Activated naive CD8-positive, alpha-beta T cell treated with anti-CD3 and anti-CD28 coated beads, Interleukin-2, amount 10 ng/mL, durations not matched to agents 7 days and 5 days (primary cell): Measurements from ENCODE around the gene COG5. TPM values are rescaled to one million over a fixed set of nuclear protein-coding genes. Genes with fewer than 3 reads are reported as not detected.

Experiments used
- ATAC-seq: fragments of 150-1000 bp; cut with Tn5 transposase; one replicate; pipeline ENCODE4 v1.10.0; 2021; ENCODE audit warnings: low read depth, moderate library complexity
- POLR2A ChIA-PET: fragments of 350-600 bp; sonication (Branson Sonifier 250); formaldehyde crosslinking; loops from one replicate; lab custom pipeline; 2021; ENCODE audit warnings: antibody characterized with exemption; lab: Charles Lee
- DNase-seq: peaks from one replicate; pipeline ENCODE4 v3.0.0; 2021
- H3K27ac Mint-ChIP-seq: one replicate; pipeline ENCODE4 v1.8.0; 2022; ENCODE audit warnings: mild to moderate bottlenecking, mixed read lengths
- H3K27me3 Mint-ChIP-seq: one replicate; pipeline ENCODE4 v1.8.0; 2022; ENCODE audit warnings: mild to moderate bottlenecking, moderate library complexity, mixed read lengths
- H3K36me3 Mint-ChIP-seq: one replicate; pipeline ENCODE4 v1.8.0; 2021; ENCODE audit warnings: mild to moderate bottlenecking, mixed read lengths
- H3K4me1 Mint-ChIP-seq: one replicate; pipeline ENCODE4 v1.8.0; 2021; ENCODE audit warnings: mixed read lengths
- H3K4me3 Mint-ChIP-seq: one replicate; pipeline ENCODE4 v1.8.0; 2022; ENCODE audit warnings: mild to moderate bottlenecking, moderate library complexity, mixed read lengths
- H3K9me3 Mint-ChIP-seq: one replicate; pipeline ENCODE4 v1.8.0; 2021; ENCODE audit warnings: mixed read lengths
- total RNA-seq, 2 experiments: library from RNA; stranded (reverse); gene quantifications; one replicate each; pipeline ENCODE4 v1.2.3, GENCODE V29; 2021

COG5 gene
- 10 to 100 TPM; 51.0 to 56.2 TPM for total RNA-seq

DNA sequence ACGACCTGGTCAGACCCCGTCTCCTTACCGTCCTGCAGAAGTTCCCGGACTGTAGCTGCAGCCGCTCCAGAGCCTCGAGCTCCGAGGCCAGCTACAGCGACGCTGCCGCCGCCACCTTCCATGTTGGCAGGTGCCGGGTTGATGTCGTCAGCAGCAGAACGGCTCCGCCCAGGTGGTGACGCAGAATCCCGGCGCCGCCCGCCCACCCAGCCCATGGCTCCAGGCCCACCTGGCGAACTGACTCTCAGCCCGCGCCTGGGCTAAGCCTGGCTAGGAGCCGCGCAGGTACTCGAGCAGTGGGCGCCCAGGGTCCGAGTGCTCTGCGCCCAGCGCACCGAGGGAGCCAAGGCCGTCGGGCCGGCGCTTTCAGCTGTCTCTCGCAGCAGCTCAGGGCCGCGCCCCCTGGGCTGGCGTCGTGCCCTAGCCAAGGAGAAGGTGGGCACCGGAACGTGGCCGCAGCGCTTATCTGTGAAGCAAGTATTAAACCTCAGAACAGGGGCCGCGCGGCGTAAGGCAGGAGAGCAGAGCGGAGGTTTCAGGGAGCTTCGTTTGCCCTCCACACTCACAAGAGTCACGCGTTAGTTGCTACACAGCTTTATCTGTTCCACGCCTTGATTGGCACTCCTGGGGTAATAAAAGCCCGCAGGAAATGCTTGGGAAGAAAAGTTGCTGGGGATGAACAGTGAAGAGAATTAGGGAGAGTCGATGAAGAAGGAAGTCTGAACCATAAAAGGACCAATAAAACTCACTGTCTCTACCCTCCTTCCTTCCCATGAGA lies at the start of gene COG5, which contains the start of gene DUS4L:
Gene COG5, minus strand, starts transcription at position 146 of the 778 bp plus-strand sequence. Its CDS starts 24 bp downstream, at position 122.
Gene DUS4L, plus strand, starts transcription at position 197 of the 778 bp plus-strand sequence. CDS start 3,100 bp downstream, outside the sequence.
- no peaks in the 10 kb centered on the region for H3K27me3 Mint-ChIP-seq
- peaks cover 7% of the 10 kb centered on the region for H3K36me3 Mint-ChIP-seq
- POLR2A ChIA-PET: interaction anchor here (0.8 to 1.9 kb wide), 11 partner anchors 12 to 700 kb away, joined by 3 to 12 read pairs (median 4); partner anchors contain the start of genes CBLL1, HBP1 and SLC26A4
- DNase-seq (peak; percentile 89), ATAC-seq (peak; percentile 85)
- H3K9me3 Mint-ChIP-seq: no peaks in the 10 kb centered on the region
- H3K27ac Mint-ChIP-seq: peak within 1 kb of the TSS; percentile 95
- H3K4me1 Mint-ChIP-seq: peaks cover 54% of the 10 kb centered on the region
- peak within 1 kb of the TSS; percentile 93 for H3K4me3 Mint-ChIP-seq

DNA sequence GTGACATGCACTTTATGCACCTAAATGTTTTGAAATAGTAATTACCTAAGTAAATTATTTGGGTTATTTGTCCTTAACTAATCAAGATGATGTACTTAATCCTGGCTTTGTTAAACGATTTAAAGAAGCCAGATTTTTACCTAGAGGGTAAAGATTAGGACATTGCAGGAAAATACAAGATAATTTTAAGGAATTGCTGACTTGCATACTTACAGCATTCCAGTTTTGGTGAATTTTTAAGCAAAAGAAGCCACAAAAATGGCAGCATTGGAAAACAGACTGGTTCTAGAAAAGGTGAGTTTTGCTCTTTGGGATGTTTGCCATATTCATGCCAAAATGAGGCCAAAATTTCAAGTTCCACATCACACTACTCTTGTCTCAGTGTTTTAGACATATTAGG lies 49.7 kb upstream of the COG5 start:
- ATAC-seq (no peak), DNase-seq (no peak)
- Mint-ChIP-seq H3K9me3 (no peaks in the 10 kb centered on the region), H3K27me3 (no peaks in the 10 kb centered on the region), H3K4me3 (no peak overlapping the region), H3K27ac (no peak overlapping the region), H3K4me1 (peaks cover 20% of the 10 kb centered on the region), H3K36me3 (peaks cover 30% of the 10 kb centered on the region)
- POLR2A ChIA-PET: no interaction called here

GRCh38 chr7:107610323-107610722 lies 46.6 kb upstream of the COG5 start:
- no peak overlapping the region for H3K4me3 Mint-ChIP-seq
- peaks cover 26% of the 10 kb centered on the region for H3K36me3 Mint-ChIP-seq
- no peaks in the 10 kb centered on the region for H3K27me3 Mint-ChIP-seq
- no peak overlapping the region for H3K27ac Mint-ChIP-seq
- peaks cover 13% of the 10 kb centered on the region for H3K4me1 Mint-ChIP-seq
- no peak for ATAC-seq
- H3K9me3 Mint-ChIP-seq: no peaks in the 10 kb centered on the region
- POLR2A ChIA-PET: no interaction called here
- no peak for DNase-seq

DNA sequence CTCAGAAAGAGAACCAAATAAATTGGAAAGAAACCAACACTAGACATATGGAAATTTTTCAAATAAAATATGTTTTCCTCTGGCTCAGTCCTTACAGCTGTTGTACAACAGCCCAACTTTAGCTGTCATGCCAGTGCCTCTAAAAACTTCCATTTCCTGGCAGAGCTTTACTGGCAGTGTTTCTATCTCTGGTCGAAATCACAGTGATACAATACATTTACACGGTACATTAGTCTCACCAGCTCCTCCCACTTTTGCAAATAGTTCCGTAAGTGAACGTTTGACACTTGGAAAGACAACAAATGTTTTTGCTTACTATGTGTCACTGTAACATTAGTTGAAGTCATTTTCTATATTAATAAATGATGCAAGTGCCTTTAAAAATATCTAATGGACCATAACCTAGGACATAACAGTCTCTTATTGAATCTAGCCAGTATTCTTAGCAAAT lies 46.1 kb upstream of the COG5 start:
- POLR2A ChIA-PET: no interaction called here
- DNase-seq: no peak
- Mint-ChIP-seq H3K4me3 (no peak overlapping the region), H3K27ac (no peak overlapping the region), H3K27me3 (no peaks in the 10 kb centered on the region), H3K9me3 (no peaks in the 10 kb centered on the region), H3K36me3 (peaks cover 22% of the 10 kb centered on the region), H3K4me1 (peaks cover 11% of the 10 kb centered on the region)
- no peak for ATAC-seq

- Mint-ChIP-seq H3K4me1 (peaks cover 3% of the 10 kb centered on the region), H3K36me3 (peaks cover 7% of the 10 kb centered on the region), H3K27me3 (no peaks in the 10 kb centered on the region), H3K9me3 (no peaks in the 10 kb centered on the region), H3K4me3 (no peak overlapping the region), H3K27ac (no peak overlapping the region)
- POLR2A ChIA-PET: no interaction called here
- ATAC-seq: no peak
- DNase-seq: no peak
These were observed 42.6 kb upstream of the COG5 start for GRCh38 chr7:107606303-107606702.

DNA sequence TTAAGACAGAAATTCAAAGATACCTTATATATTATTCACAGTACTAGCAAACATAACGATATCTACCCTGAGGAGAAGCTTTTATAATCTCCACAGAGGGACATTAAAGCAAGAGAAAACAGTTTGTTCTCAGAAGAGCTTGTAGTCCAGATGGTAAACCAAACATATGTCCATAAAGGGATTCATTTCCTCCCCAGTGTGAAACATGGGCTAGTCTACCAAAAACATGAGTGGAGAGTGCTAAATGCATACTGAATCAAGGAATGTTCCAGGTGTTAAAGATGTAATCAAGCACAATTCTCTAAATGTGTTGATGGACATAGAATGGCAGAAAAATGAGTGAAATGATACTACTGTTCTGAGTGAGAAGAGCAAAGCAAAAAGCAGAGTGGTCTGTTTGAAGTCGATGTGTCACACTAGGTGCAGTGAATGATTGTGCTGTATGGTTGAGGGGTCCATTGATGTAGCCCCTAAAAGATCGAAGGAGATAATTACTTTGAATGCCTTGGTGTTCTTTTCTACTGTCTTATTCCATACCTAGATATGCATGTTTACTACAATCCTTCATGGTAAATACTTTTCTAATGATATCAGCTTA lies 41.6 kb upstream of the COG5 start:
- Mint-ChIP-seq H3K27ac (no peak overlapping the region), H3K27me3 (no peaks in the 10 kb centered on the region), H3K4me1 (peaks cover 3% of the 10 kb centered on the region), H3K4me3 (no peak overlapping the region), H3K36me3 (peaks cover 7% of the 10 kb centered on the region), H3K9me3 (no peaks in the 10 kb centered on the region)
- no peak for DNase-seq
- POLR2A ChIA-PET: no interaction called here
- no peak for ATAC-seq

DNA sequence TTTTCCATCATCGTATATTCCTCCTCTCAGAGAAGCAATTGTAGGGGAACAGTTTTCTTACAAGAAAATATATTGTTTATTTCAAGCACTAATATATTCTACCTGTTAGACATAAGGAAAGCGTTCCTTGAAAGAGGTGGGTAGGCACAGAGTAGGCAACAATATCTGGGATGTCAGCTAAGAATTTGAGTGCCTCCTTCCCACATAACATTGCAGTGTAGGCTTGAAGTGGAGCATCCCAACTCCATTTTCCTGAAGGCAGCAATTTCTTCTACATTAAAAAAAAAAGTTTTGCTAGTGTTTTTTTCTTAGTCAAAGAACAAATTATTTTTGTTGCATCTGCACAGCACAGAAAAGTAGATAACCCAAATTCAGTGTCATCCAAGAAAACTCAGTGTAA lies 37.1 kb upstream of the COG5 start:
- peaks cover 1% of the 10 kb centered on the region for H3K4me1 Mint-ChIP-seq
- ATAC-seq (no peak), DNase-seq (no peak)
- H3K27me3 Mint-ChIP-seq: no peaks in the 10 kb centered on the region
- no peak overlapping the region for H3K27ac Mint-ChIP-seq
- peaks cover 7% of the 10 kb centered on the region for H3K36me3 Mint-ChIP-seq
- no peaks in the 10 kb centered on the region for H3K9me3 Mint-ChIP-seq
- POLR2A ChIA-PET: no interaction called here
- H3K4me3 Mint-ChIP-seq: no peak overlapping the region

GRCh38 chr7:107599262-107599661 lies 35.5 kb upstream of the COG5 start:
- DNase-seq (no peak), ATAC-seq (no peak)
- Mint-ChIP-seq H3K27ac (no peak overlapping the region), H3K4me3 (no peak overlapping the region), H3K4me1 (no peaks in the 10 kb centered on the region), H3K9me3 (no peaks in the 10 kb centered on the region), H3K27me3 (no peaks in the 10 kb centered on the region), H3K36me3 (peaks cover 11% of the 10 kb centered on the region)
- POLR2A ChIA-PET: interaction anchor here (1.1 kb wide), 1 partner anchor 60 kb away, joined by 4 read pairs; no protein-coding TSS in a partner anchor

DNA sequence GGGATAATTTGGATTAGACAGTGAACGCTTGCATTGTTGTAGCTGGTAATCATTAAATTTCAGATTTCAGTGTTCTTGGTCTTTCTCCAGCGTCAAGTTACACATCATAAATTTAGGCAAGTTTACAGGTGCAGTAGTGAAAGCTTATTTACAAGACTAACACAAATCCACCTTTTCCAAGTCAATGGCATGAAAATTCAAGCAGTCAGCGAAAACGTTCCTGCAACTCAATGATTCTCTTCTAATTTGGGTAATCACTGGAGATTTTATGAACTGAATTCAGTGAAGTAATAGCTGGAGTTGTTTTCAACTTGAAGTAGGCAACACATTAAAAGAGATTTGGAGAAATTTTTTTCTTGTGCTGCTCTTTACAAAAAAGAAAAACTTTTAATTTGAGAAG lies 34.2 kb upstream of the COG5 start:
- no peak overlapping the region for H3K4me3 Mint-ChIP-seq
- no peak overlapping the region for H3K27ac Mint-ChIP-seq
- DNase-seq: no peak
- ATAC-seq: no peak
- no peaks in the 10 kb centered on the region for H3K4me1 Mint-ChIP-seq
- no peaks in the 10 kb centered on the region for H3K27me3 Mint-ChIP-seq
- H3K9me3 Mint-ChIP-seq: no peaks in the 10 kb centered on the region
- POLR2A ChIA-PET: interaction anchor here (1.3 kb wide), 1 partner anchor 16 kb away, joined by 4 read pairs; no protein-coding TSS in a partner anchor
- H3K36me3 Mint-ChIP-seq: peaks cover 14% of the 10 kb centered on the region

DNA sequence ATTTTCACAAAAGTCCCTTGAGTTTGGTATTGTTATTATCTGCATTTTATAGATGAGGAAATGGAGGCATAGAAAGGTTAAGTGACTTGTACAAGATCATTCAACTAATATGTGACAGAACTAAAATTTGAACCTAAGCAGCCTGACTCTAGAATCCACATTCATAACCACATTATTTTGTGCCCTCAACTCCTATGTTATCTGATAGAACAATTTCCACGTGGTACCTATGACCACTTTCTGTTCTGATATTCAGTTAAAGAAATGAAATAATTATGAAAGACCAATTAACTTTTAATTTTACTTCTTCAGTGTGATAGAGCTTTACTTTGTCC lies 33.8 kb upstream of the COG5 start:
- POLR2A ChIA-PET: interaction anchor here (1.3 kb wide), 1 partner anchor 16 kb away, joined by 4 read pairs; no protein-coding TSS in a partner anchor
- Mint-ChIP-seq H3K9me3 (no peaks in the 10 kb centered on the region), H3K27ac (no peak overlapping the region), H3K4me1 (no peaks in the 10 kb centered on the region), H3K4me3 (no peak overlapping the region), H3K27me3 (no peaks in the 10 kb centered on the region), H3K36me3 (peaks cover 14% of the 10 kb centered on the region)
- DNase-seq: no peak
- no peak for ATAC-seq

DNA sequence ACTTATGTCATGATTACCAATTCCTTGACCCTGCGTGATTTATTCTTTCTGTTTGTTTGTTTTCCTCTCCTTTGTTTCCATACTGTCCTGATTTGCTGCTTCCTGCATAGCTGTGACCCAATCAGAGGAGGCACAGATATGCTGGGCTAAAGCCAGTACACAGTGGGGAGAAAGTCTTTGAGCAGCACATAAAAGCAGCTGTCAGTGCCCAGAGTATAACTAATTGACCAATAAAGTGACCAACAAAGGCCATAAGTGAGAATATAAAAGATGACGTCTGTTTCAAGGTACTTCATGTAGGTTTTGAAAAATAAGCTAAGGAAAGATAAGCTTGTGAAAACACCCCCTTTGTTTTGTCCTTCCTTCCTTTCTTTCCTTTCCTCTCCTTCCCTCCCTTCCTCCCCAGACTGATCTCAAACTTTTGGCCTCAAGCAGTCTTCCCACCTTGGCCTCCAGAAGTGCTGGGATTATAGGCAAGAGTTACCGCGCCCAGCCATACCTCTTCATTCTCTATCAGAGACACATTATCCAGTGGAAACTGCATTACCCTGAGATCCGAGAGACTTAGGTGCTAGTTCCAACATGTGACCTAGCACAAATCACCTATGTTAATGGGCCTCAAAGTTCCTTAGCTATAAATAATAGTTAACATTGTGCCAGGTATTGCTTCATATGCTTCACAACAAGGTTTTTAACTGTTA lies 33.3 kb upstream of the COG5 start:
- Mint-ChIP-seq H3K4me3 (no peak overlapping the region), H3K9me3 (no peaks in the 10 kb centered on the region)
- POLR2A ChIA-PET: interaction anchor here (1.3 kb wide), 1 partner anchor 15 kb away, joined by 4 read pairs; no protein-coding TSS in a partner anchor

GRCh38 chr7:107594961-107595737 lies 31.4 kb upstream of the COG5 start:
- no peak for DNase-seq
- Mint-ChIP-seq H3K4me1 (no peaks in the 10 kb centered on the region), H3K27ac (no peak overlapping the region), H3K36me3 (peaks cover 18% of the 10 kb centered on the region), H3K4me3 (no peak overlapping the region), H3K9me3 (no peaks in the 10 kb centered on the region), H3K27me3 (no peaks in the 10 kb centered on the region)
- POLR2A ChIA-PET: no interaction called here
- ATAC-seq: no peak

More for the DNA sequence above, 33.3 kb upstream of the COG5 start:
- Mint-ChIP-seq H3K27ac (no peak overlapping the region), H3K36me3 (peaks cover 14% of the 10 kb centered on the region), H3K27me3 (no peaks in the 10 kb centered on the region), H3K4me1 (no peaks in the 10 kb centered on the region)
- ATAC-seq (no peak), DNase-seq (no peak)

DNA sequence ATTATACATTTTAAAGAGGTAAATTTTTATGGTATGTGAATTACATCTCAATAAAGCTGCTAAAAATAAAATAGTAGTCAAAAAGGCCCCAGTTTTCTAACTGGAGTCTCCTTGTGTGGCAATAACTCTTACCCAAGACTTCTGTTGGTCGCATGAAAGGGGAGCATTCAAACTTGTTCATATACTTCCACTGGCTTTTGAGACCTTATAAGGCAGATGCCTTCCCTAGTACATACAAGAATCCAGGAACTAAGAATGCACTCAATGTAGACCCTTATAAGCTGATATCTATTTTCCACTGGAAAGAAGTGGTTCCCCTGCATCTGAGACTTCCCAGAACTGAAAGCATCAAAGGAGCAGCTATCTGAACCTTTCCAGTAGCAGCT lies 29.3 kb upstream of the COG5 start:
- ATAC-seq (no peak), DNase-seq (no peak)
- Mint-ChIP-seq H3K27me3 (no peaks in the 10 kb centered on the region), H3K27ac (no peak overlapping the region), H3K4me3 (no peak overlapping the region), H3K9me3 (no peaks in the 10 kb centered on the region), H3K36me3 (peaks cover 22% of the 10 kb centered on the region), H3K4me1 (no peaks in the 10 kb centered on the region)
- POLR2A ChIA-PET: no interaction called here
